BLaER1 treated with 17β-estradiol and CSF1 and Interleukin-3, amounts not matched to agents 10 nM and 100 nM (cell line): ENCODE measurements around the gene NOVA1.
"Not testable (repeated sequence)": the region's sequence is repeated elsewhere in the genome, so short reads cannot be mapped to it uniquely, and the experiment has no call there.

ENCODE experiments used
- H3K27ac ChIP-seq, 11 experiments: shearing (Covaris generic); formaldehyde crosslinking; 2 replicates each; pipeline ENCODE4 v1.8.1; 2022
- H3K27me3 ChIP-seq, 11 experiments: shearing (Covaris generic); formaldehyde crosslinking; 2 replicates each; pipeline ENCODE4 v1.8.1; 2022
- H3K36me3 ChIP-seq, 11 experiments: shearing (Covaris generic); formaldehyde crosslinking; 2 replicates each; pipeline ENCODE4 v1.8.1; 2022
- H3K4me1 ChIP-seq, 10 experiments: shearing (Covaris generic); formaldehyde crosslinking; 2 replicates each; pipeline ENCODE4 v1.8.1; 2022
- H3K4me2 ChIP-seq, 11 experiments: shearing (Covaris generic); formaldehyde crosslinking; 2 replicates each; pipeline ENCODE4 v1.8.1; 2022
- H3K4me3 ChIP-seq, 10 experiments: shearing (Covaris generic); formaldehyde crosslinking; 2 replicates each; pipeline ENCODE4 v1.8.1; 2022
- H3K9ac ChIP-seq, 11 experiments: shearing (Covaris generic); formaldehyde crosslinking; 2 replicates each; pipeline ENCODE4 v1.8.1; 2022
- H3K9me3 ChIP-seq, 11 experiments: shearing (Covaris generic); formaldehyde crosslinking; replicated peaks in 1 of 11; 2 replicates each; pipeline ENCODE4 v1.8.1; 2022
- H4K20me1 ChIP-seq, 11 experiments: shearing (Covaris generic); formaldehyde crosslinking; 2 replicates each; pipeline ENCODE4 v1.8.1; 2022
- Cebpa-rat ChIP-seq, 11 experiments: shearing (Covaris generic); IDR thresholded peaks; 2 replicates each; pipeline ENCODE4 v1.8.1; 2022

The NOVA1 gene

GRCh38 chr14:26597589-26598080, at the start of gene NOVA1:
TSS of gene NOVA1 (minus strand) at chr14:26598033. CDS start at chr14:26597436, 597 bp downstream.
- H3K27me3 ChIP-seq = no peaks in the 10 kb centered on the region
- no peaks in the 10 kb centered on the region for H4K20me1 ChIP-seq
- H3K4me1 ChIP-seq = no peaks in the 10 kb centered on the region
- TF ChIP-seq Cebpa-rat (IDR thresholded peaks at IDR 0.05) = no peak
- H3K4me3 ChIP-seq = no peak within 1 kb of the TSS
- H3K9me3 ChIP-seq = peaks cover 5 to 22% (median 8%) of the 10 kb centered on the region in 11 experiments; a peak in 18 of 22 replicates
- H3K36me3 ChIP-seq = no peaks in the 10 kb centered on the region
- H3K4me2 ChIP-seq = no peak within 1 kb of the TSS
- no peak within 1 kb of the TSS for H3K9ac ChIP-seq
- no peak within 1 kb of the TSS for H3K27ac ChIP-seq

- not testable (repeated sequence) for H4K20me1 ChIP-seq, H3K4me2 ChIP-seq, H3K36me3 ChIP-seq, H3K27me3 ChIP-seq, H3K27ac ChIP-seq, H3K4me3 ChIP-seq, H3K9ac ChIP-seq
- Histone ChIP-seq H3K4me1 (peaks cover 0 to 10% (median 0%) of the 10 kb centered on the region in 10 experiments; a peak in 5 of 20 replicates), H3K9me3 (peaks cover 12 to 36% (median 18%) of the 10 kb centered on the region in 11 experiments; a peak in 15 of 22 replicates)
These were observed 47.2 kb upstream of the NOVA1 start for GRCh38 chr14:26645057-26645456.

- peak overlapping the region in 7 of 10 experiments; percentile 14 to 38 (median 21); a peak in 7 of 20 replicates for H3K4me3 ChIP-seq
- H3K27me3 ChIP-seq = no peaks in the 10 kb centered on the region
- no peaks in the 10 kb centered on the region for H4K20me1 ChIP-seq
- no peaks in the 10 kb centered on the region for H3K36me3 ChIP-seq
- peak overlapping the region in 8 of 11 experiments; percentile 7 to 44 (median 14); a peak in 10 of 22 replicates for H3K27ac ChIP-seq
- H3K4me2 ChIP-seq = peak overlapping the region; percentile 51 to 73 (median 68)
- H3K9me3 ChIP-seq = peaks cover 2 to 19% (median 8%) of the 10 kb centered on the region in 11 experiments; a peak in 12 of 22 replicates
- TF ChIP-seq Cebpa-rat (IDR thresholded peaks at IDR 0.05) = no peak
- peak overlapping the region in 7 of 11 experiments; percentile 10 to 43 (median 29); a peak in 6 of 22 replicates for H3K9ac ChIP-seq
- H3K4me1 ChIP-seq = peaks cover 12 to 31% (median 18%) of the 10 kb centered on the region in 10 experiments
These were observed 38.7 kb upstream of the NOVA1 start for GRCh38 chr14:26636561-26636960.

GRCh38 chr14:26634946-26635345, 37.1 kb upstream of the NOVA1 start:
- not testable (repeated sequence) for H3K4me2 ChIP-seq

GRCh38 chr14:26626256-26626655, 28.4 kb upstream of the NOVA1 start:
- Histone ChIP-seq H4K20me1 (no peaks in the 10 kb centered on the region), H3K36me3 (no peaks in the 10 kb centered on the region), H3K9me3 (no peaks in the 10 kb centered on the region), H3K9ac (no peak overlapping the region), H3K4me2 (no peak overlapping the region), H3K4me3 (no peak overlapping the region), H3K4me1 (no peaks in the 10 kb centered on the region), H3K27me3 (no peaks in the 10 kb centered on the region), H3K27ac (no peak overlapping the region)
- no peak for TF ChIP-seq Cebpa-rat (IDR thresholded peaks at IDR 0.05)

More at GRCh38 chr14:26634946-26635345, 37.1 kb upstream of the NOVA1 start:
- peaks cover 12 to 29% (median 16%) of the 10 kb centered on the region in 10 experiments for H3K4me1 ChIP-seq
- H3K9ac ChIP-seq, H3K27me3 ChIP-seq, H4K20me1 ChIP-seq, H3K36me3 ChIP-seq, H3K9me3 ChIP-seq, H3K4me3 ChIP-seq, H3K27ac ChIP-seq: not testable (repeated sequence)

- H3K4me1 ChIP-seq = no peaks in the 10 kb centered on the region
- H3K36me3 ChIP-seq = no peaks in the 10 kb centered on the region
- H3K27ac ChIP-seq = no peak overlapping the region
- H3K9ac ChIP-seq = no peak overlapping the region
- no peak overlapping the region for H3K4me2 ChIP-seq
- no peaks in the 10 kb centered on the region for H3K27me3 ChIP-seq
- H4K20me1 ChIP-seq = no peaks in the 10 kb centered on the region
- no peak for TF ChIP-seq Cebpa-rat (IDR thresholded peaks at IDR 0.05)
- H3K4me3 ChIP-seq = no peak overlapping the region
- H3K9me3 ChIP-seq = no peaks in the 10 kb centered on the region
These were observed 24.8 kb upstream of the NOVA1 start for GRCh38 chr14:26622611-26623010.

- Histone ChIP-seq H3K4me3 (no peak overlapping the region), H3K27ac (no peak overlapping the region), H3K9me3 (no peaks in the 10 kb centered on the region), H4K20me1 (no peaks in the 10 kb centered on the region), H3K4me2 (no peak overlapping the region), H3K36me3 (no peaks in the 10 kb centered on the region), H3K4me1 (no peaks in the 10 kb centered on the region), H3K9ac (no peak overlapping the region), H3K27me3 (no peaks in the 10 kb centered on the region)
- no peak for TF ChIP-seq Cebpa-rat (IDR thresholded peaks at IDR 0.05)
These were observed 24.2 kb upstream of the NOVA1 start for GRCh38 chr14:26621807-26622560.

- no peak for TF ChIP-seq Cebpa-rat (IDR thresholded peaks at IDR 0.05)
- Histone ChIP-seq H3K4me1 (no peaks in the 10 kb centered on the region), H4K20me1 (no peaks in the 10 kb centered on the region), H3K9ac (no peak overlapping the region), H3K36me3 (no peaks in the 10 kb centered on the region), H3K27me3 (no peaks in the 10 kb centered on the region), H3K4me2 (no peak overlapping the region), H3K4me3 (no peak overlapping the region), H3K27ac (no peak overlapping the region), H3K9me3 (peaks cover 0 to under 1% (median 0%) of the 10 kb centered on the region in 11 experiments; a peak in 1 of 22 replicates)
These were observed 23.5 kb upstream of the NOVA1 start for GRCh38 chr14:26621364-26621763.

- no peaks in the 10 kb centered on the region for H3K36me3 ChIP-seq
- TF ChIP-seq Cebpa-rat (IDR thresholded peaks at IDR 0.05) = no peak
- H3K4me2 ChIP-seq = no peak overlapping the region
- H4K20me1 ChIP-seq = no peaks in the 10 kb centered on the region
- no peak overlapping the region for H3K9ac ChIP-seq
- no peaks in the 10 kb centered on the region for H3K27me3 ChIP-seq
- peaks cover 5 to 19% (median 9%) of the 10 kb centered on the region in 11 experiments; a peak in 19 of 22 replicates for H3K9me3 ChIP-seq
- H3K4me3 ChIP-seq = no peak overlapping the region
- H3K4me1 ChIP-seq = no peaks in the 10 kb centered on the region
- H3K27ac ChIP-seq = no peak overlapping the region
These were observed 13.4 kb upstream of the NOVA1 start for GRCh38 chr14:26611259-26611658.
